ENCODE data around the gene SORCS3. TPM values are rescaled to one million over a fixed set of nuclear protein-coding genes. Genes with fewer than 3 reads are reported as not detected.

The SORCS3 gene
- polyA plus RNA-seq, 1 donor from 2014 or later, result 9.8 TPM

- no peaks in the 10 kb centered on the region for H3K27me3 ChIP-seq (ENCODE audit: insufficient read depth, low read depth, low read length)
- no peaks in the 10 kb centered on the region for H3K36me3 ChIP-seq (ENCODE audit: insufficient read depth, low read length)
- H3K4me2 ChIP-seq (ENCODE audit: low read length), result no peak overlapping the region
- H3K9me3 ChIP-seq (ENCODE audit: low read length), result no peaks in the 10 kb centered on the region
- no peaks in the 10 kb centered on the region for H3K9me2 ChIP-seq (ENCODE audit: insufficient read depth, low read length)
- no peaks in the 10 kb centered on the region for H3K79me2 ChIP-seq (replicated peaks; ENCODE audit: insufficient read depth, low read length)
- no peaks in the 10 kb centered on the region for H3F3A ChIP-seq (ENCODE audit: insufficient read depth, low read length, poor library complexity, severe bottlenecking)
- H2AFZ ChIP-seq (ENCODE audit: low read depth, low read length), result no peak overlapping the region
- H3K4me3 ChIP-seq (ENCODE audit: low read length), result no peak overlapping the region
- H3K9ac ChIP-seq (ENCODE audit: low read length), result no peak overlapping the region
- H4K20me1 ChIP-seq (ENCODE audit: insufficient read depth), result no peaks in the 10 kb centered on the region
- TF ChIP-seq MXI1 (conservative IDR thresholded peaks at IDR 0.05; ENCODE audit: poor library complexity, severe bottlenecking) (no peak), TAF1 (IDR thresholded peaks at IDR 0.05; ENCODE audit: low read depth) (no peak), SMC3 (conservative IDR thresholded peaks at IDR 0.05; ENCODE audit: poor library complexity) (no peak), EP300 (conservative IDR thresholded peaks at IDR 0.05; ENCODE audit: poor library complexity, severe bottlenecking) (no peak), EZH2 (IDR thresholded peaks at IDR 0.05; ENCODE audit: borderline replicate concordance, insufficient read depth, low read length, poor library complexity, severe bottlenecking) (no peak), CTCF (IDR thresholded peaks at IDR 0.05; ENCODE audit: poor library complexity, severe bottlenecking) (no peak), REST (IDR thresholded peaks at IDR 0.05; ENCODE audit: borderline replicate concordance) (no peak), POLR2AphosphoS5 (IDR thresholded peaks at IDR 0.05) (no peak), RAD21 (conservative IDR thresholded peaks at IDR 0.05) (no peak)
- H3K27ac ChIP-seq (ENCODE audit: low read length), result no peak overlapping the region
These were observed 126.2 kb downstream of the SORCS3 start for GRCh38 chr10:104767282-104767681.

GRCh38 chr10:104767745-104768144 lies 126.7 kb downstream of the SORCS3 start:
- Histone ChIP-seq H3F3A (ENCODE audit: insufficient read depth, low read length, poor library complexity, severe bottlenecking) (no peaks in the 10 kb centered on the region), H3K4me3 (ENCODE audit: low read length) (no peak overlapping the region), H3K9me3 (ENCODE audit: low read length) (no peaks in the 10 kb centered on the region), H3K27me3 (ENCODE audit: insufficient read depth, low read depth, low read length) (no peaks in the 10 kb centered on the region), H3K4me2 (ENCODE audit: low read length) (no peak overlapping the region), H3K27ac (ENCODE audit: low read length) (no peak overlapping the region), H3K9ac (ENCODE audit: low read length) (no peak overlapping the region), H3K36me3 (ENCODE audit: insufficient read depth, low read length) (no peaks in the 10 kb centered on the region), H3K9me2 (ENCODE audit: insufficient read depth, low read length) (no peaks in the 10 kb centered on the region), H2AFZ (ENCODE audit: low read depth, low read length) (no peak overlapping the region), H3K79me2 (replicated peaks; ENCODE audit: insufficient read depth, low read length) (no peaks in the 10 kb centered on the region), H4K20me1 (ENCODE audit: insufficient read depth) (no peaks in the 10 kb centered on the region)
- TF ChIP-seq EZH2 (IDR thresholded peaks at IDR 0.05; ENCODE audit: borderline replicate concordance, insufficient read depth, low read length, poor library complexity, severe bottlenecking) (no peak), CTCF (IDR thresholded peaks at IDR 0.05; ENCODE audit: poor library complexity, severe bottlenecking) (no peak), SMC3 (conservative IDR thresholded peaks at IDR 0.05; ENCODE audit: poor library complexity) (peak; percentile 52), RAD21 (conservative IDR thresholded peaks at IDR 0.05) (peak; percentile 59), EP300 (conservative IDR thresholded peaks at IDR 0.05; ENCODE audit: poor library complexity, severe bottlenecking) (no peak), MXI1 (conservative IDR thresholded peaks at IDR 0.05; ENCODE audit: poor library complexity, severe bottlenecking) (no peak), TAF1 (IDR thresholded peaks at IDR 0.05; ENCODE audit: low read depth) (no peak)
